Keratinocyte (primary cell): ENCODE measurements around the gene TUBB3. TPM values are rescaled to one million over a fixed set of nuclear protein-coding genes. Genes with fewer than 3 reads are reported as not detected.

Experiments
- DNase-seq: peaks from one replicate; pipeline ENCODE4 v3.0.0-alpha.2; 2011; ENCODE audit warnings: low read depth, missing footprints, low spot score
- FAIRE-seq: peaks from 2 replicates; lab custom pipeline; 2011; peaks lifted over from hg19 to GRCh38; lab: Jason Lieb, UNC
- H2AFZ ChIP-seq: 2 replicates; pipeline ENCODE4 v1.6.0; 2012; ENCODE audit warnings: low read length, control low read depth, inconsistent platforms; ENCODE audit not compliant: control insufficient read depth
- H3K27ac ChIP-seq: 2 replicates; pipeline ENCODE4 v1.5.1; 2011; ENCODE audit warnings: low read length; ENCODE audit not compliant: control insufficient read depth, insufficient read depth
- H3K27me3 ChIP-seq: 3 replicates; pipeline ENCODE4 v1.6.0; 2011; ENCODE audit warnings: low read length; ENCODE audit not compliant: control insufficient read depth, insufficient read depth; ENCODE audit errors: extremely low read depth
- H3K36me3 ChIP-seq, 2 experiments: 2 replicates in 1 of 2; 3 replicates in 1 of 2; pipeline ENCODE4 v1.5.1; 2011; ENCODE audit warnings: low read length in 2 of 2, mild to moderate bottlenecking in 1 of 2; ENCODE audit not compliant: control insufficient read depth in 2 of 2, insufficient read depth in 2 of 2; ENCODE audit errors: extremely low read depth in 1 of 2
- H3K4me1 ChIP-seq: 3 replicates; pipeline ENCODE4 v1.5.1; 2011; ENCODE audit warnings: low read length; ENCODE audit not compliant: control insufficient read depth, insufficient read depth; ENCODE audit errors: extremely low read depth
- H3K4me2 ChIP-seq: 3 replicates; pipeline ENCODE4 v1.6.0; 2011; ENCODE audit warnings: low read depth, low read length; ENCODE audit not compliant: control insufficient read depth, insufficient read depth; ENCODE audit errors: extremely low read depth
- H3K4me3 ChIP-seq, 3 experiments: fragments of 200-600 bp in 1 of 3; sonication (generic) in 1 of 3; 2 replicates in 2 of 3; 3 replicates in 1 of 3; pipeline ENCODE4 v1.5.1; 2011 to 2016; ENCODE audit warnings: low read length in 3 of 3, mild to moderate bottlenecking in 3 of 3, control low read depth in 2 of 3, inconsistent platforms in 1 of 3, low read depth in 1 of 3, mixed read lengths in 1 of 3, mixed run types in 1 of 3, moderate library complexity in 1 of 3; ENCODE audit not compliant: control insufficient read depth in 2 of 3, insufficient read depth in 2 of 3; ENCODE audit errors: extremely low read depth in 1 of 3
- H3K79me2 ChIP-seq: 2 replicates; pipeline ENCODE4 v1.6.0; 2012; ENCODE audit warnings: low read length; ENCODE audit not compliant: control insufficient read depth, insufficient read depth
- H3K9ac ChIP-seq: 3 replicates; pipeline ENCODE4 v1.6.0; 2011; ENCODE audit warnings: low read length; ENCODE audit not compliant: control insufficient read depth, insufficient read depth; ENCODE audit errors: extremely low read depth
- H3K9me1 ChIP-seq: 3 replicates; pipeline ENCODE4 v1.6.0; 2011; ENCODE audit warnings: low read length; ENCODE audit not compliant: control insufficient read depth, insufficient read depth; ENCODE audit errors: extremely low read depth
- H3K9me3 ChIP-seq: 2 replicates; pipeline ENCODE4 v1.5.1; 2012; ENCODE audit warnings: low read depth, low read length; ENCODE audit not compliant: control insufficient read depth
- H4K20me1 ChIP-seq: 3 replicates; pipeline ENCODE4 v1.6.0; 2011; ENCODE audit warnings: low read length; ENCODE audit not compliant: control insufficient read depth, insufficient read depth; ENCODE audit errors: extremely low read depth
- CTCF ChIP-seq, 3 experiments: IDR thresholded peaks in 1 of 3; conservative IDR thresholded peaks in 1 of 3; optimal IDR thresholded peaks in 1 of 3; 2 replicates in 2 of 3; 3 replicates in 1 of 3; pipeline versions ENCODE3 to v1.5.1; 2011; ENCODE audit warnings: low read length in 3 of 3, mild to moderate bottlenecking in 3 of 3, moderate library complexity in 2 of 3, control low read depth in 1 of 3, inconsistent platforms in 1 of 3; ENCODE audit not compliant: insufficient read depth in 2 of 3; ENCODE audit errors: extremely low read depth in 1 of 3
- EZH2 ChIP-seq: IDR thresholded peaks from one replicate; pipeline ENCODE4 v1.6.1; 2012; ENCODE audit warnings: inconsistent platforms, mild to moderate bottlenecking, low read length, moderate library complexity
- dilution Hi-C: fragments of 300-500 bp; cut with MboI; formaldehyde crosslinking; loops from one replicate; pipeline ENCODE4 v1.7.0; 2020; ENCODE audit warnings: low sequenced_read_pairs; ENCODE audit not compliant: extremely low pct_ligation_motif_present
- polyA plus RNA-seq, 5 experiments: library from polyadenylated mRNA; depleted of rRNA in 3 of 5; stranded (reverse) in 3 of 5; stranded (forward) in 1 of 5; unstranded in 1 of 5; fragments of >200 nt; gene quantifications; 1 replicate in 1 of 5; 2 replicates in 3 of 5; 3 replicates in 1 of 5; pipeline versions ENCODE4 v1.2.1 to v1.2.3, GENCODE V29; 2011 to 2012; ENCODE audit warnings: missing spikeins in 2 of 5, low read depth in 1 of 5, low replicate concordance in 1 of 5

TUBB3 gene
- polyA plus RNA-seq, 1 donor (not counting 4 experiments of a cell fraction or from before 2014, with no cell fraction given) = 34.0 TPM

GRCh38 chr16:89887243-89887642, 35.9 kb upstream of the TUBB3 start:
- no peak for DNase-seq
- Histone ChIP-seq H3K27ac (no peak overlapping the region), H3K9me1 (no peaks in the 10 kb centered on the region), H3K4me1 (no peaks in the 10 kb centered on the region), H3K4me3 (no peak overlapping the region), H2AFZ (no peak overlapping the region), H3K4me2 (no peak overlapping the region), H3K9me3 (no peaks in the 10 kb centered on the region), H3K27me3 (no peaks in the 10 kb centered on the region), H4K20me1 (peaks cover 2% of the 10 kb centered on the region), H3K79me2 (peaks cover 20% of the 10 kb centered on the region), H3K36me3 (peaks cover 45 to 47% of the 10 kb centered on the region in 2 experiments), H3K9ac (no peak overlapping the region)
- TF ChIP-seq EZH2 (no peak), CTCF (optimal IDR thresholded peaks at IDR 0.05 in 1 of 3, IDR thresholded peaks at IDR 0.05 in 1 of 3, conservative IDR thresholded peaks at IDR 0.05 in 1 of 3; ENCODE audit: extremely low read depth in 1 of 3, insufficient read depth in 2 of 3, low read length in 3 of 3) (no peak)
- no peak for FAIRE-seq
- dilution Hi-C loops = no loop called here

- DNase-seq (no peak), FAIRE-seq (no peak)
- Histone ChIP-seq H2AFZ (no peak overlapping the region), H3K36me3 (peaks cover 37 to 45% of the 10 kb centered on the region in 2 experiments), H3K9me3 (no peaks in the 10 kb centered on the region), H3K9ac (no peak overlapping the region), H3K4me2 (no peak overlapping the region), H3K4me1 (no peaks in the 10 kb centered on the region), H3K4me3 (no peak overlapping the region), H3K27ac (no peak overlapping the region), H3K79me2 (no peaks in the 10 kb centered on the region), H3K27me3 (no peaks in the 10 kb centered on the region), H3K9me1 (no peaks in the 10 kb centered on the region), H4K20me1 (peaks cover 4% of the 10 kb centered on the region)
- TF ChIP-seq CTCF (optimal IDR thresholded peaks at IDR 0.05 in 1 of 3, IDR thresholded peaks at IDR 0.05 in 1 of 3, conservative IDR thresholded peaks at IDR 0.05 in 1 of 3; ENCODE audit: extremely low read depth in 1 of 3, insufficient read depth in 2 of 3, low read length in 3 of 3) (no peak), EZH2 (no peak)
- dilution Hi-C loops = no loop called here
Observed at GRCh38 chr16:89890200-89890599, 32.9 kb upstream of the TUBB3 start.
